Effector memory CD4-positive, alpha-beta T cell (primary cell): Measurements from ENCODE around the gene SEC24C.
"Not testable (repeated sequence)": the region's sequence is repeated elsewhere in the genome, so short reads cannot be mapped to it uniquely, and the experiment has no call there.

Source experiments
- DNase-seq, 3 donors: peaks; one replicate each; pipeline ENCODE4 v3.0.0-alpha.2; 2020
- H3K27ac ChIP-seq: 2 replicates; pipeline ENCODE4 v1.7.0; 2013; ENCODE audit warnings: mild to moderate bottlenecking, low read length, moderate library complexity; ENCODE audit not compliant: insufficient read depth, poor library complexity, severe bottlenecking
- H3K27me3 ChIP-seq: replicated peaks from 2 replicates; pipeline ENCODE4 v1.7.0; 2013; ENCODE audit warnings: mild to moderate bottlenecking, low read length; ENCODE audit not compliant: insufficient read depth, control insufficient read depth, poor library complexity, severe bottlenecking
- H3K36me3 ChIP-seq: 2 replicates; pipeline ENCODE4 v1.7.0; 2013; ENCODE audit warnings: mild to moderate bottlenecking, low read length, moderate library complexity; ENCODE audit not compliant: control insufficient read depth, insufficient read depth
- H3K4me1 ChIP-seq: 2 replicates; pipeline ENCODE4 v1.7.0; 2013; ENCODE audit warnings: low read length, mild to moderate bottlenecking; ENCODE audit not compliant: control insufficient read depth, insufficient read depth, poor library complexity, severe bottlenecking
- H3K4me3 ChIP-seq: 2 replicates; pipeline ENCODE4 v1.7.0; 2013; ENCODE audit warnings: low read length, low read depth, mild to moderate bottlenecking; ENCODE audit not compliant: insufficient read depth, poor library complexity, severe bottlenecking
- H3K9me3 ChIP-seq: 2 replicates; pipeline ENCODE4 v1.7.0; 2013; ENCODE audit warnings: mild to moderate bottlenecking, low read length, moderate library complexity; ENCODE audit not compliant: control insufficient read depth

SEC24C gene

GRCh38 chr10:73790886-73791625, 46.9 kb downstream of the SEC24C start:
- no peak overlapping the region for H3K4me3 ChIP-seq
- peaks cover 65% of the 10 kb centered on the region for H3K36me3 ChIP-seq
- no peak overlapping the region for H3K27ac ChIP-seq
- no peak for DNase-seq
- no peaks in the 10 kb centered on the region for H3K27me3 ChIP-seq
- no peaks in the 10 kb centered on the region for H3K9me3 ChIP-seq
- H3K4me1 ChIP-seq, result peaks cover 5% of the 10 kb centered on the region

DNA sequence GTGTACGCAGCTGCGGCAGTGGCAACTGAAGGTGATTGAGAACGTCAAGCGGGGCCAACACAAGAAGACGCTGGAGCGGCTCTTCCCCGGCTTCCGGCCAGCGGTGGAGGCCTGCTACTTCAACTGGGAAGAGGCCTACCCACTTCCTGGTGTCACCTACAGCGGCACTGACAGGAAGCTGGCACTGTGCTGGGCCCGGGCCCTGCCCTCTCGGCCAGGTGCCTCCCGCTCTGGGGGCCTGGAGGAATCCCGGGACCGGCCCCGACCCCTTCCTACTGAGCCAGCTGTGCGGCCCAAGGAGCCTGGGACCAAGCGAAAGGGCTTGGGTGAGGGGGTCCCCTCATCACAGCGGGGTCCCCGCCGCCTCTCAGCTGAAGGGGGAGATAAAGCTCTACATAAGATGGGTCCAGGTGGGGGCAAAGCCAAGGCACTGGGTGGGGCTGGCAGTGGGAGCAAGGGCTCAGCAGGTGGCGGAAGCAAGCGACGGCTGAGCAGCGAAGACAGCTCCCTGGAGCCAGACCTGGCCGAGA, 47.8 kb downstream of the SEC24C start:
- Histone ChIP-seq H3K4me3 (no peak overlapping the region), H3K36me3 (peaks cover 66% of the 10 kb centered on the region), H3K4me1 (no peaks in the 10 kb centered on the region), H3K27ac (no peak overlapping the region), H3K27me3 (no peaks in the 10 kb centered on the region), H3K9me3 (no peaks in the 10 kb centered on the region)
- DNase-seq, result no peak

DNA sequence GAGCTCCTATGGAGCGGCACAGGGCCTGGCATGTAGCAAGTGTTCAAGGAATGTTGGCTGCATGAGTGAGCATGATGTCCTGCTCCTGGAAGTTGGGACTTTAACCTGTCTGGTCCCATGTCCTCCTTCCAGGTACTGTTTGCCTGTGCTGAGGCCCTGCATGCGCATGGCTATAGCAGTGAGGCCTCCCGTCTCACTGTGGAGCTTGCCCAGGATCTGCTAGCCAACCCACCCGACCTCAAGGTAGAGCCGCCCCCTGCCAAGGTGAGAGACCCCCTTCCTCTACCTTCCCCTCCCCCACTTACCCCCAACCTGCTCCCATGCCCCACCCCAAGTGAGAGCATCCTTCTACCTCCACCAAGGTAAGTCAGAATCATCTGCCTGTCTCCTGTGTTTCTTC, 49.3 kb downstream of the SEC24C start:
- Histone ChIP-seq H3K36me3 (peaks cover 74% of the 10 kb centered on the region), H3K27me3 (no peaks in the 10 kb centered on the region), H3K4me3 (no peak overlapping the region), H3K9me3 (no peaks in the 10 kb centered on the region), H3K27ac (no peak overlapping the region), H3K4me1 (no peaks in the 10 kb centered on the region)
- no peak for DNase-seq

DNA sequence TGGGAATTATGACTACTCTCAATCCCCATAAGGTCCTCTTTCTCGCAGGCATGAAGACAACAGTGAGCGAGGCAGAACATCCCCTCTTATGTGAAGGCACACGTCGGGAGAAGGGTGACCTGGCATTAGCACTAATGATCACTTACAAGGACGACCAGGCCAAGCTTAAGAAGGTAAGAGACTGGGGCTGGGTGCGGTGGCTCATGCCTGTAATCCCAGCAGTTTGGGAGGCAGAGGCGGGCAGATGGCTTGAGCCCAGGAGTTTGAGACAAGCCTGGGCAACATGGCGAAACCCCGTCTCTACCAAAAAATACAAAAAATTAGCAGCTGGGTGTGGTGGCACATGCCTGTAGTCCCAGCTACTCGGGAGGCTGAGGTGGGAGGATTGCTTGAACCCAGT, 51.3 kb downstream of the SEC24C start:
- not testable (repeated sequence) for H3K27ac ChIP-seq, H3K4me1 ChIP-seq, H3K27me3 ChIP-seq

DNA sequence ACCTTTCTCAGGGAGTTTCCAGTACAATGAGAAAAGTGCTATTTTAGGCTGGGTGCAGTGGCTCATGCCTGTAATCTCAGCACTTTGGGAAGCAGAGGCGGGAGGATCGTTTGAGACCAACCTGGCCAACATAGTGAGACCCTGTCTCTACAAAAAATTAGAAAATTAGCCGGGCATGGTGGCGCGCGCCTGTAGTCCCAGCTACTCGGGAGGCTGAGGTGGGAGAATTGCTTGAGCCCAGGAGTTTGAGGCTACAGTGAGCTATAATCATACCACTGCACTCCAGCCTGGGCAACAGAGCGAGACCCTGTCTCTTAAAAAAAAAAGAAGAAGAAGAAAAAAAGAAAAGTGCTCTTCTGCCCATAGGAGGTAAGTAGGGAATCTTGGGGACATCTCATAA, 51.9 kb downstream of the SEC24C start:
- H3K27ac ChIP-seq, H3K4me1 ChIP-seq, H3K27me3 ChIP-seq, H3K9me3 ChIP-seq, H3K4me3 ChIP-seq, DNase-seq: not testable (repeated sequence)
- H3K36me3 ChIP-seq, result peaks cover 63% of the 10 kb centered on the region

More for the DNA sequence above, 51.3 kb downstream of the SEC24C start:
- H3K36me3 ChIP-seq, result peaks cover 65% of the 10 kb centered on the region
- not testable (repeated sequence) for H3K9me3 ChIP-seq, DNase-seq, H3K4me3 ChIP-seq

- peaks cover 63% of the 10 kb centered on the region for H3K36me3 ChIP-seq
- no peak overlapping the region for H3K27ac ChIP-seq
Observed at GRCh38 chr10:73796766-73797165, 52.6 kb downstream of the SEC24C start.

GRCh38 chr10:73797324-73798025, 53.3 kb downstream of the SEC24C start:
- Histone ChIP-seq H3K27me3 (no peaks in the 10 kb centered on the region), H3K9me3 (no peaks in the 10 kb centered on the region), H3K36me3 (peaks cover 63% of the 10 kb centered on the region), H3K4me3 (no peak overlapping the region), H3K27ac (no peak overlapping the region), H3K4me1 (no peaks in the 10 kb centered on the region)
- no peak for DNase-seq

More at GRCh38 chr10:73796766-73797165, 52.6 kb downstream of the SEC24C start:
- Histone ChIP-seq H3K9me3 (no peaks in the 10 kb centered on the region), H3K4me1 (no peaks in the 10 kb centered on the region), H3K27me3 (no peaks in the 10 kb centered on the region), H3K4me3 (no peak overlapping the region)
- DNase-seq, result no peak

DNA sequence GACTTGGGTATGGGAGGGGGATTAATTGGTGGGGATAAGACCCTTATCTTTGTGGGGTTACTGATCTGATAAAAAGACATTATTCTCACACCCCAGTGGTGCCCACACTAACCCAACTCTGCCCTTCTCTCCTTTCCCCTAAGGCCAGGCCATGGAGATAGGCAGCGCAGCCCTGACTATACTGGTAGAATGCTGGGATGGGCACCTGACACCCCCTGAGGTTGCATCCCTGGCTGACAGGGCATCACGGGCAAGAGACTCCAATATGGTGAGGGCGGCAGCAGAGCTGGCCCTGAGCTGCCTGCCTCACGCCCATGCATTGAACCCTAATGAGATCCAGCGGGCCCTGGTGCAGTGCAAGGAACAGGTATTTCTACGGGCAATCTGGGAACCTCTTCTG, 53.9 kb downstream of the SEC24C start:
- H3K4me1 ChIP-seq, result no peaks in the 10 kb centered on the region
- H3K9me3 ChIP-seq, result no peaks in the 10 kb centered on the region
- no peaks in the 10 kb centered on the region for H3K27me3 ChIP-seq
- no peak overlapping the region for H3K4me3 ChIP-seq
- no peak overlapping the region for H3K27ac ChIP-seq
- no peak for DNase-seq
- peaks cover 63% of the 10 kb centered on the region for H3K36me3 ChIP-seq

GRCh38 chr10:73798927-73799560, 54.9 kb downstream of the SEC24C start:
- no peaks in the 10 kb centered on the region for H3K27me3 ChIP-seq
- no peak overlapping the region for H3K4me3 ChIP-seq
- H3K36me3 ChIP-seq, result peaks cover 63% of the 10 kb centered on the region
- H3K4me1 ChIP-seq, result no peaks in the 10 kb centered on the region
- no peaks in the 10 kb centered on the region for H3K9me3 ChIP-seq
- H3K27ac ChIP-seq, result no peak overlapping the region
- DNase-seq, result no peak
